ENCODE results near the gene BAIAP2. TPM values are rescaled to one million over a fixed set of nuclear protein-coding genes. Genes with fewer than 3 reads are reported as not detected.

The BAIAP2 gene
- total RNA-seq, 2 donors from 2014 or later = 8.0 to 11.5 TPM

GRCh38 chr17:81128338-81128737, 93.4 kb downstream of the BAIAP2 start:
- no peak for ATAC-seq
- WGBS, 2 donors = 90 to 92% methylated on average over 10 to 14 of the region's 14 CpGs
- Histone ChIP-seq H3K9me3 (no peaks in the 10 kb centered on the region), H3K27me3 (no peaks in the 10 kb centered on the region), H3K4me3 (no peak overlapping the region), H3K4me1 (no peaks in the 10 kb centered on the region), H3K27ac (no peak overlapping the region), H3K36me3 (replicated peaks in 1 of 2; ENCODE audit: insufficient read depth in 1 of 2, low read depth in 2 of 2) (peaks cover 0 to 1% of the 10 kb centered on the region in 2 donors)
- intact Hi-C loops (cut with DNase I) = no loop called here
- DNase-seq = no peak
- TF ChIP-seq CTCF (IDR thresholded peaks at IDR 0.05) (no peak), POLR2A (IDR thresholded peaks at IDR 0.05) (no peak)

GRCh38 chr17:81128774-81129173, 93.8 kb downstream of the BAIAP2 start:
- no peak for DNase-seq
- Histone ChIP-seq H3K36me3 (replicated peaks in 1 of 2; ENCODE audit: insufficient read depth in 1 of 2, low read depth in 2 of 2) (peaks cover 0 to 1% of the 10 kb centered on the region in 2 donors), H3K4me3 (no peak overlapping the region), H3K4me1 (no peaks in the 10 kb centered on the region), H3K27me3 (no peaks in the 10 kb centered on the region), H3K9me3 (no peaks in the 10 kb centered on the region), H3K27ac (no peak overlapping the region)
- 91% methylated on average over 23 of the region's 23 CpGs; no CpG with 5 or more reads in 1 of the 2 donors for WGBS, 2 donors
- no peak for ATAC-seq
- TF ChIP-seq POLR2A (IDR thresholded peaks at IDR 0.05) = no peak
- no peak for TF ChIP-seq CTCF (IDR thresholded peaks at IDR 0.05)
- intact Hi-C loops (cut with DNase I) = no loop called here

GRCh38 chr17:81129289-81129688, 94.3 kb downstream of the BAIAP2 start:
- no peak for DNase-seq
- H3K4me1 ChIP-seq = no peaks in the 10 kb centered on the region
- no peak overlapping the region for H3K27ac ChIP-seq
- 91 to 94% methylated on average over 3 to 11 of the region's 11 CpGs for WGBS, 2 donors
- no peak for TF ChIP-seq POLR2A (IDR thresholded peaks at IDR 0.05)
- no peak for TF ChIP-seq CTCF (IDR thresholded peaks at IDR 0.05)
- H3K4me3 ChIP-seq = no peak overlapping the region
- no peak for ATAC-seq
- no peaks in the 10 kb centered on the region for H3K9me3 ChIP-seq
- peaks cover 0 to 1% of the 10 kb centered on the region in 2 donors for H3K36me3 ChIP-seq (replicated peaks in 1 of 2; ENCODE audit: insufficient read depth in 1 of 2, low read depth in 2 of 2)
- intact Hi-C loops (cut with DNase I) = no loop called here
- no peaks in the 10 kb centered on the region for H3K27me3 ChIP-seq

DNA sequence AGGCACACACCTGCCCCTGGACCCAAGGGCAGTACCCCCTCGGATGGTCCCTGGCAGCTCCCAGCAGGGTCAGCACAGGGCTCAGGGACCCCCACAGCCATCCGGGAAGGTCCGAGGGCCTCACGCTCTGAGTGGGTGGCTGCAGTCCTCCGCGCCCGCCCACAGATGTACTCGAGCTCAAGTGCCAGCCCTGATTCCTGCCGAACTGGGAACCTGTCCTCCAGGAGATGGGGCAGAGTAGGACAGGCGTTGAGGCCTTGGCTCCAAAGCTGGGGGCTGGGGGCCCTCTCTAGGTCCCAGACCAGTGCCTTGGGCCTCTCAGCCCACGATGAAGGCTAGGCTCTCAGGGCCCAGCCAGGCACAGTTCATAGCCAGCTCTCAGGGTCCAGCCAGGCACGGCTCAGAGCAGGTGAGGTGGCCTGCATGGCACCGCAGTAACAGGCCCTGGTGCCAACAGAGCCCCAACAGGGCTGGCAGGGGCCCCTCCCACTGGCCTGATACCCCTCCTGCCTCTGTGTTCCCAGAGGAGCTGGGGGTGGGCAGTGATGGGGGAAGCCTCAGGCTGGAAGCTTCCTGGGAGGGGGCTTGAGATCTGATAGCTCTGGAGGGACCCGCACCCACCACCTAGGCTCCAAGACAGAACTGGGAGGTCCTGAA, 94.9 kb downstream of the BAIAP2 start:
- no peak for ATAC-seq
- Histone ChIP-seq H3K4me3 (no peak overlapping the region), H3K27ac (no peak overlapping the region), H3K27me3 (no peaks in the 10 kb centered on the region), H3K9me3 (no peaks in the 10 kb centered on the region), H3K36me3 (replicated peaks in 1 of 2; ENCODE audit: insufficient read depth in 1 of 2, low read depth in 2 of 2) (no peaks in the 10 kb centered on the region), H3K4me1 (no peaks in the 10 kb centered on the region)
- TF ChIP-seq CTCF (IDR thresholded peaks at IDR 0.05) = no peak
- TF ChIP-seq POLR2A (IDR thresholded peaks at IDR 0.05) = no peak
- intact Hi-C loops (cut with DNase I) = no loop called here
- WGBS, 2 donors = 87 to 100% methylated on average over 1 to 13 of the region's 14 CpGs
- no peak for DNase-seq
